GM19372 (cell line): Measurements from ENCODE around the gene PRDM16.

Source experiments
- ATAC-seq: cut with Tn5 transposase; IDR thresholded peaks from one replicate; pipeline ENCODE4 v1.9.1; 2021; ENCODE audit warnings: mild to moderate bottlenecking, low read depth, moderate library complexity; ENCODE audit not compliant: unreplicated experiment

PRDM16 gene

GRCh38 chr1:3097231-3097630 lies 28.2 kb downstream of the PRDM16 start:
- no peak for ATAC-seq

- no peak for ATAC-seq
Observed at GRCh38 chr1:3097861-3098260, 28.9 kb downstream of the PRDM16 start.

DNA sequence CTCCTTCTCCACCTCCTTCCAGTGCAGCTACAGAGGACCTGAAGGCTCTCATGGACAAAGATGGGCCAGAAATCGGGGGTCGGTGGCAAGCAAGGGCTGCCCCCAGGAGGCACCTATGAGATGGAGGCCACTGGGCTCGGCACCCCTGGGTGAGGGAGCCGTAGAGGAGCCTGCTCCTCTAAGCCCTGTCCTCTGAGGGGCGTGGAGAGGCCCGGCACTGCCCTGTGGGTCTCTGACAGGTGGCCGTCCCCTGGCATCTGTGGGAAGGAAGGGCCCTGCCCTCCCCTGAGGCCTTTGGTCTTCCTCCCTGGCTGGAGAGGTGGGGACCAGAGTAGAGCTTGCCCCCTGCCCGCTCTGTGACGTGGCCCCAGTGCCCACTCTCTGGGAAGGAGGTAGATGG lies 30.9 kb downstream of the PRDM16 start:
- ATAC-seq = no peak

DNA sequence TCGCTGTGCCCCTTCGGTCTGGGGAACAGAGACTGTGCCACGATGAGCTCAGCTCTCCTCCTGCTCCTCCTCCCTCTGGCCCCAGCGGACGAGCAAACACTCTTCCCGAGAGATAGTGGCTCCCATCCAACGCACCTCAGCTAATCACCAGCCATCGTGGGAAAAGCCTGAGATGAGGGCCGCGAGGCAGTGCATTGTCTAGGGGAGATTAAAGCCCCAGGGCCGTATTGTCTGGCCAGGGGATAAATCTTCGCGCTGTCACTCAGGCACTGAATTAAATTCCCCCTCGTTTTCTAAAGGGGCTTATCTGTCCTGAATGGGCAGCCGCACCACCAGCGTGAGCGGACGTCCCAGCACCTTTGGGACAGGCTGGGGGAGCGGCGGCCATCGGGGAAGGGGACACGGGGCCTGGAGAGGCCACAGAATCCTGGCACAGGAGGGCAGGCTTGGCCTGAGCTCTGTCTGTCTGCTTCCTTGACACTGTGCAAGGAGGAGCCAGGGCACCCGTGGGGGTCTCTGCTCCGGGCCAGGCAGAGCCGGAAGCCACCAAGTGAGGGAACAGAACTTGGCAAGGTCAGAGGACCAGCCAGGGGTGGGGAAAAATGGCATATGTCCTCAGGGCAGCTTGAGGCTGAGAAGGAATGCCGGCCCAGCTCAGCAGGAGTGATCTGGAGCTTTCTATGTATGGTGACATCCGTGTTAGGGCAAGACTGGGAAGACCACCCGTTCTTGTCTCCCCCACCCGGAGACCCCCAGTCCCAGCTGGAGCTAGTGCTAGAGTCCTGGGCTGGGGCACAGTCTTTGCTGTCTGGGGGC lies 32.3 kb downstream of the PRDM16 start:
- no peak for ATAC-seq

GRCh38 chr1:3102641-3103040 lies 33.6 kb downstream of the PRDM16 start:
- ATAC-seq = no peak

- no peak for ATAC-seq
Observed at GRCh38 chr1:3103967-3104677, 35.1 kb downstream of the PRDM16 start.

GRCh38 chr1:3105167-3105863 lies 36.3 kb downstream of the PRDM16 start:
- no peak for ATAC-seq

DNA sequence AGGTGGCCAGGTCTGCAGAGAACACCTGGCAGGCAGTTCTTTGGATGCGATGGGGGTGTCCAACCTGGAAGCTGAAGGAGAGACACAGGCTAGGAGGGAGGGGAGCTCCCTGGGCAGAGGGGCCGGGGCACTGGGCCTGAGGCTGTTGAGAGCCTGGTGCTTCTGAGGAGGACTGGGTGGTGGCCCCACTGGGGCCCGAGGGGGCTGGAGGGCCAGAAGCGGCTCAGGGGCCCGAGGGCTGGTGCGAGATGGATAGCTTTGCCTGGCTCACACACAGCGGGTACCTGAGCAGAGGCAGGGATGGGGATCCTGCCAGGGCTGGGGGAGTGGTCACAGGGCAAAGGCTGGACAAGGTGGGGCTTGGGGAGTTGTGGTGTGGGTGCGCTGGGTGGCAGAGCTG lies 37.2 kb downstream of the PRDM16 start:
- no peak for ATAC-seq

- no peak for ATAC-seq
Observed at GRCh38 chr1:3107201-3107600, 38.2 kb downstream of the PRDM16 start.

GRCh38 chr1:3109355-3109754 lies 40.4 kb downstream of the PRDM16 start:
- ATAC-seq = no peak

GRCh38 chr1:3111348-3112021 lies 42.5 kb downstream of the PRDM16 start:
- no peak for ATAC-seq

- no peak for ATAC-seq
Observed at GRCh38 chr1:3112526-3112925, 43.5 kb downstream of the PRDM16 start.

DNA sequence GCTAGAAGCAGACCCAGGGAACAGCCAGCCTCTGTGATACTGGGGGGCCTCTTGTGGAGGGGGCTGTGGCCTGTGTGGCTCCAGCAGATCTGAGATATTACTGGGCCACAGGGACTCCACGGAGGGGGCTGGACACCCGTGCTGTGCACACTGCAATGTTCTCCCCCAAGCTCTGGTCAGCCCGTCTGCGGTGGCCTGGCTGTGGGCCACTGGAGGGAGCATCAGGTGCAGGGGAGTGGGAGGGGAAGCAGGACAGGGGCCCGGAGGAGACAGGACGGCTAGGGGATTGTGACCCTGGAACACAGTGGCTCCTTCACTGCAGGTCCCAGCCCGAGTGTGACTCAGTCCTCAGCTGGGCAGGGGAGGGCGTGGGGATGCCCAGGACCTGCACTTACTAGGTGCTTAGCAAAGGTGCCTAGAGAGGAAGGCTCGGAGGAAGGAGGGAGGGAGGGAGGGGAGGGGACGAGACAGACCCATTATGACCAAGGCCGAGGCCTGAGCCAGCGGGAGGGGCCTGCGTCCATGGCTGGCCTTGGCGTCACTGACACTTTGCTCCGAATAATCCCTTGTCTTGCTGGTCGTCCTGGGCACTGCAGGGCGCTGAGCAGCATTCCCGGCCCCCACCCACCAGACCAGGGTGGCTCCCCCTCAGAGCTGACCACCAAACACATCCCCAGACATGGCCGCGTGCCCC lies 44.2 kb downstream of the PRDM16 start:
- no peak for ATAC-seq

GRCh38 chr1:3113741-3114056 lies 44.7 kb downstream of the PRDM16 start:
- no peak for ATAC-seq

- no peak for ATAC-seq
Observed at GRCh38 chr1:3114131-3114744, 45.2 kb downstream of the PRDM16 start.

- ATAC-seq = no peak
Observed at GRCh38 chr1:3114846-3115245, 45.8 kb downstream of the PRDM16 start.

- no peak for ATAC-seq
Observed at GRCh38 chr1:3115275-3116149, 46.5 kb downstream of the PRDM16 start.

- no peak for ATAC-seq
Observed at GRCh38 chr1:3116150-3116510, 47.1 kb downstream of the PRDM16 start.

DNA sequence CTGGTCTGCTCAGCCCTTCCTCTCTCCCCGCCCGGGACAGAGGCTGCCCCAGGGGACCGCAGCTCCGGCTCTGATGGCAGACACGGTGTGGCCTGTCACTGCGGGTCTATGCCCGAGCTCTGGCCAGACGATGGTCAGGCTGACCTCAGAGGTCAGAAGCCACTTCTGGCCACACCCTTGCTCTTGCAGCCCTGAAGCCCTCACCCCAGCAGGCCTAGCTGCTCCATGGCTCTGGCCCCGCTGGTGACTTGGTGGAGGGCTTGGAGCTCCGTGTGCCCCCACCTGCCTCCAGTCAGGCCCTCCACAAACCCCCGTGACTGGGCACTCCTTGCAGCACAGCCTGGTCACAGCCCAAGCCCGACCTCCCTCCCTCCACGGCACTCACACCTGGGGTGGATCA lies 47.6 kb downstream of the PRDM16 start:
- ATAC-seq = no peak
